T-helper 1 cell treated with Interleukin-12 subunit alpha and Interleukin-12 subunit beta and Interleukin-4 antibody, amounts not matched to agents 30 ng/mL and 1 ng/mL, for 36 hours (primary cell): Measurements from ENCODE around the gene SMC5. TPM values are rescaled to one million over a fixed set of nuclear protein-coding genes. Genes with fewer than 3 reads are reported as not detected.

Experiments used
- intact Hi-C: fragments of 100-400 bp; cut with micrococcal nuclease; formaldehyde crosslinking; loops from one replicate; pipeline ENCODE4 v1.15.1; 2024
- total RNA-seq: library from RNA; stranded (reverse); gene quantifications from 2 replicates; pipeline ENCODE4 v1.2.3, GENCODE V29; 2022

SMC5 gene
- total RNA-seq, 1 donor from 2014 or later = 36.8 TPM

DNA sequence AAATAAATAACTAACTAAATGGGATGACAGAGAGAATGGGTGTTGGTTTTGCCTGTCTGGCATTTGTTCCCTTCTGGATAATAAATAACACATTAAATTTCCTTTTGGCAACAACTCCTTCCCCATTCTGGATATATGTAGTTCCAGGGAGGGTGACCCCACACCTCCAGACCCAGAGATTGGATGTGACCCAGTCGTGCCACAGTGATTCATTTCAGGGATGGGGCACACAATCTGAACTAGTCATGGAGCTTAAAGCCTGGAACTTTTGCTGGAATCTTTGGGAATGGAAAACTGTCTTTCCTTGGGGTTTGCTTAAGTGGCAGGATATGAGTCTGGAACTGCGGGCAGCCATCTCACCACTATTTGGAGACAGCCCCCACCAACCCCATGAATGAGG is 144.4 kb downstream of the SMC5 start:
- intact Hi-C loops = no loop called here

DNA sequence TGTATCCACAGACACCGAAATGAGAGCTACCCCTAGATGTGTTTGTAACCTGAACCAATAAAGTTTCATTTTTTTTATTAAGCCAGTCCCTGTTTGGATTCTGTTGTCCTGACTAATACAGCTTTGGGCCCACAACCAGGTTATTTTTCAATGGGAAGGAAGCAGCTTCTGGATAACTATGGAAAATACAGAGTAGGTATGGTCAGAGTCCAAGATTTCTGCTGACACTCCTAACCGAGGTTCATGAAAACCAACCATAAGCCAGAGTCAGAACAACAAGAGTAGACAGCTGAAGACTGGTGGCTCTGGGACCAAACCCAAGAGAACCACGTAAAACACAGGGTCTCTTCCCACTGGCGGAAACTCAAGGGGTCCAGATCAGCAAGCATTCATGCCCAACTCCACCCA is 144.8 kb downstream of the SMC5 start:
- intact Hi-C loops = loop anchor here (2.0 kb wide), 1 partner anchor 13 kb away; no protein-coding TSS in a partner anchor

DNA sequence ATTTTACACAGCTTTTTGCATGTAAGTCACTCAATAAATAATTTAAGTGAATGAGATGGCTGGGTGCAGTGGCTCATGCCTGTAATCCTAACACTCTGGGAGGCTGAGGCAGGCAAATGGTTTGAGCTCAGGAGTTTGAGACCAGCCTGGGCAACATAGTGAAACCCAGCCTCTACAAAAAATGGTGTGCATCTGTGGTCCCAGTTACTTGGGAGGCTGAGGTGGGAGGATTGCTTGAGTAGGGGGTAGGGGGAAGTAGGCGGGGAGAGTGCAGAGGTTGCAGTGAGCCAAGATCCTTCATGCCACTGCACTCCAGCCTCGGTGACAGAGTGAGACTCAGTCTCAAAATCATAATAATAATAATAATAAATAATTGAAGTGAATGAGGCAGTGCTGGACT is 145.5 kb downstream of the SMC5 start:
- intact Hi-C loops = loop anchor here (2.0 kb wide), 1 partner anchor 13 kb away; no protein-coding TSS in a partner anchor

Other genes starting within 250 kb of the SMC5 start
- not detected in 2 replicates for gene MAMDC2, start 215.1 kb upstream of the SMC5 start, total RNA-seq
- gene KLF9, start 155.7 kb downstream of the SMC5 start, total RNA-seq = 10.7 and 11.6 TPM in 2 replicates